Measurements from ENCODE around the gene B3GALNT2. TPM values are rescaled to one million over a fixed set of nuclear protein-coding genes. Genes with fewer than 3 reads are reported as not detected.
"Not testable (repeated sequence)": the region's sequence is repeated elsewhere in the genome, so short reads cannot be mapped to it uniquely, and the experiment has no call there.

The B3GALNT2 gene
- total RNA-seq, 1 donor from 2014 or later: 18.5 TPM

GRCh38 chr1:235460770-235461169 lies 43.5 kb downstream of the B3GALNT2 start:
- intact Hi-C loops (cut with micrococcal nuclease): no loop called here
- no peaks in the 10 kb centered on the region for H3K9me3 Mint-ChIP-seq
- H3K4me1 Mint-ChIP-seq (ENCODE audit: low read depth): peaks cover 14% of the 10 kb centered on the region

GRCh38 chr1:235457856-235458255 lies 46.4 kb downstream of the B3GALNT2 start:
- H3K36me3 Mint-ChIP-seq (ENCODE audit: low read depth); H3K27ac Mint-ChIP-seq; H3K9me3 Mint-ChIP-seq; H3K4me3 Mint-ChIP-seq; intact Hi-C loops (cut with micrococcal nuclease); H3K27me3 Mint-ChIP-seq (ENCODE audit: insufficient read depth); DNase-seq (ENCODE audit: low spot score): not testable (repeated sequence)
- H3K4me1 Mint-ChIP-seq (ENCODE audit: low read depth): peaks cover 14% of the 10 kb centered on the region

More at GRCh38 chr1:235460770-235461169, 43.5 kb downstream of the B3GALNT2 start:
- Mint-ChIP-seq H3K27me3 (ENCODE audit: insufficient read depth) (no peaks in the 10 kb centered on the region), H3K36me3 (ENCODE audit: low read depth) (peaks cover 5% of the 10 kb centered on the region), H3K4me3 (no peak overlapping the region), H3K27ac (no peak overlapping the region)
- DNase-seq (ENCODE audit: low spot score): no peak

- H3K4me1 Mint-ChIP-seq (ENCODE audit: low read depth): no peaks in the 10 kb centered on the region
- no peaks in the 10 kb centered on the region for H3K27me3 Mint-ChIP-seq (ENCODE audit: insufficient read depth)
- intact Hi-C loops (cut with micrococcal nuclease): no loop called here
- peaks cover under 1% of the 10 kb centered on the region for H3K36me3 Mint-ChIP-seq (ENCODE audit: low read depth)
- H3K9me3 Mint-ChIP-seq: no peaks in the 10 kb centered on the region
- H3K27ac Mint-ChIP-seq: no peak overlapping the region
- no peak for DNase-seq (ENCODE audit: low spot score)
- H3K4me3 Mint-ChIP-seq: no peak overlapping the region
Measured at GRCh38 chr1:235455823-235456222, 48.4 kb downstream of the B3GALNT2 start.

GRCh38 chr1:235455097-235455496 lies 49.2 kb downstream of the B3GALNT2 start:
- peaks cover 8% of the 10 kb centered on the region for H3K36me3 Mint-ChIP-seq (ENCODE audit: low read depth)
- DNase-seq (ENCODE audit: low spot score): no peak
- no peak overlapping the region for H3K4me3 Mint-ChIP-seq
- H3K27ac Mint-ChIP-seq: no peak overlapping the region
- H3K27me3 Mint-ChIP-seq (ENCODE audit: insufficient read depth): no peaks in the 10 kb centered on the region
- intact Hi-C loops (cut with micrococcal nuclease): no loop called here
- H3K9me3 Mint-ChIP-seq: no peaks in the 10 kb centered on the region
- no peaks in the 10 kb centered on the region for H3K4me1 Mint-ChIP-seq (ENCODE audit: low read depth)

GRCh38 chr1:235454021-235454420 lies 50.2 kb downstream of the B3GALNT2 start:
- peaks cover 12% of the 10 kb centered on the region for H3K36me3 Mint-ChIP-seq (ENCODE audit: low read depth)
- H3K27me3 Mint-ChIP-seq (ENCODE audit: insufficient read depth): no peaks in the 10 kb centered on the region
- no peaks in the 10 kb centered on the region for H3K4me1 Mint-ChIP-seq (ENCODE audit: low read depth)
- H3K4me3 Mint-ChIP-seq: no peak overlapping the region
- no peak for DNase-seq (ENCODE audit: low spot score)
- H3K9me3 Mint-ChIP-seq: no peaks in the 10 kb centered on the region
- H3K27ac Mint-ChIP-seq: no peak overlapping the region
- intact Hi-C loops (cut with micrococcal nuclease): no loop called here

DNA sequence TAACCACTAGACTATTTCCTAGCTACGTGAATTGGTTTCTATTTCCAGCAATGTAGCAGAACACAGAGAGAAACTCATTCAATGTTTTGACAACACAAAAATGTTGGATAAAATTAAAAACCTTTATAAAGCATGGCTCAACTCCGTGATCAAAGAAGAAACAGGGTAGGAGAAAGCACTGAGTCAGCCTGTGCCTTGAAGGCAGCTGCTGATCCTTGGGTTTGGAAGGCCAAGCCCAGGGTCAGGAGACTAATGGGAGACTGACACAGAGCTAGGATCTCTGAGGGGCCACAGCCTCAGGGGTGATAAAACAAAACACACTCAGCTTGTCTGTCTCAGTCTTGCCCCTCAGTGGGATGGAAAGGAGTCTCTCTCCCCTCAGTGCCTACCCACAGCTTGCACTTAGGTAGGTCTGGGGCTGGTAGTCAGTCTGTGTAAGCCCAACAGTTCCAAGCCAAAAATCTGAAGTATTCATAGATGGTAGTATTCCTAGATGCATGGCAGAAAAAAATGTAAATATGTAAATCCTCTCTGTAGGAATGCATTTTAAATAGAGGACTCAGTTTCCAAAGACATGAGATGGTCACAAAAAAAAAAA lies 53.3 kb downstream of the B3GALNT2 start:
- no peak for DNase-seq (ENCODE audit: low spot score)
- H3K27ac Mint-ChIP-seq: no peak overlapping the region
- no peaks in the 10 kb centered on the region for H3K27me3 Mint-ChIP-seq (ENCODE audit: insufficient read depth)
- H3K4me3 Mint-ChIP-seq: no peak overlapping the region
- H3K36me3 Mint-ChIP-seq (ENCODE audit: low read depth): peaks cover 12% of the 10 kb centered on the region
- intact Hi-C loops (cut with micrococcal nuclease): no loop called here
- no peaks in the 10 kb centered on the region for H3K4me1 Mint-ChIP-seq (ENCODE audit: low read depth)
- no peaks in the 10 kb centered on the region for H3K9me3 Mint-ChIP-seq

GRCh38 chr1:235450433-235450832 lies 53.8 kb downstream of the B3GALNT2 start:
- H3K27ac Mint-ChIP-seq: no peak overlapping the region

DNA sequence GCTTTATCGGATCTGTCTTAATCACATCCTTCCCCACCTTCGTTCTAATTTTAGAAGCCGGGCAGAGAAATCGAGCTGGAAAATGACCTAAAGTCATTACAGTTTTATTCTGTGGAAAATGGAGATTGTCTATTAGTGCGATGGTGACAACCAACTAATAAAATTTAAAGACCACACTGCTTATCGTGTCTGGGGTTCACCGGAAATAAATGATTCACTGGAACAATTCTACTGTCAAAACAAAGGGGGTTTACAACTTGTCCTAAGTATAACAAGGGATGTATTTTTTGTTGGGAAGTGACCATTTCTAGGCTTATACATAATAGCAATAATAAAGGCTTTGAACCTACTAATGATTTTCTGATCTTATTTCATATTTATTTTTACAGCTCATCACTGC lies 55.6 kb downstream of the B3GALNT2 start:
- H3K27me3 Mint-ChIP-seq (ENCODE audit: insufficient read depth): no peaks in the 10 kb centered on the region
- H3K27ac Mint-ChIP-seq: no peak overlapping the region
- no peaks in the 10 kb centered on the region for H3K4me1 Mint-ChIP-seq (ENCODE audit: low read depth)
- DNase-seq (ENCODE audit: low spot score): no peak
- no peaks in the 10 kb centered on the region for H3K9me3 Mint-ChIP-seq
- H3K4me3 Mint-ChIP-seq: no peak overlapping the region
- intact Hi-C loops (cut with micrococcal nuclease): no loop called here
- H3K36me3 Mint-ChIP-seq (ENCODE audit: low read depth): peaks cover 21% of the 10 kb centered on the region

More at GRCh38 chr1:235450433-235450832, 53.8 kb downstream of the B3GALNT2 start:
- intact Hi-C loops (cut with micrococcal nuclease): no loop called here
- Mint-ChIP-seq H3K4me1 (ENCODE audit: low read depth) (no peaks in the 10 kb centered on the region), H3K36me3 (ENCODE audit: low read depth) (peaks cover 15% of the 10 kb centered on the region), H3K9me3 (no peaks in the 10 kb centered on the region), H3K27me3 (ENCODE audit: insufficient read depth) (no peaks in the 10 kb centered on the region), H3K4me3 (no peak overlapping the region)
- DNase-seq (ENCODE audit: low spot score): no peak

DNA sequence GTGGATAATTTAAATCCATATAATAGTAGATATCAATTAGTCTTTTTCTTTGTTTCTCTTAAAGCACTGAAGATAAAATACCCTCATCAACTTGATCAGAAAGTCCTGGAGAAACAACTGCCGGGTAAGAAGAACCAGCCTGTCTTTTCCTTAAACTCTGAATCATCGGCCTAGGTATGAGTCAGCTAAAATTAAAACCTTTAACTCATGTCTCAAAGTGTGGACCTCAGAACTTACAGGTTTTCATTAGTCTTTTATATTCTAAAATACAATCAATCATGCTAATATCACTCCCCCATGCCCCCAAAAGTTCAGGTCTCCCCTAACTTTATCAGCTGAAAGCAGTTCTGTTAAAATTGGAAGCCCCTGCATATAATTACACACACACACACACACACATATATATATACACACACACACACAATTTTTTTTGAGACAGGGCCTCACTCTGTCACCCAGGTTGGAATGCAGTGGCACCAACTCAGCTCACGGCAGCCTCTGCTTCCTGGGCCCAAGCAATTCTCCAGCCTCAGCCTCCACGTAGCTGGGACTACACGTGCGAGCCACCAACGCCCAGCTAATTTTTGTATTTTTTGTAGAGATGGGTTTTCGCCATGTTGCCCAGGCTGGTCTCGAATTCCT lies 61.3 kb downstream of the B3GALNT2 start:
- H3K36me3 Mint-ChIP-seq (ENCODE audit: low read depth): peaks cover 28% of the 10 kb centered on the region
- H3K9me3 Mint-ChIP-seq: no peaks in the 10 kb centered on the region
- H3K4me3 Mint-ChIP-seq: no peak overlapping the region
- no peak overlapping the region for H3K27ac Mint-ChIP-seq
- DNase-seq (ENCODE audit: low spot score): no peak
- no peaks in the 10 kb centered on the region for H3K4me1 Mint-ChIP-seq (ENCODE audit: low read depth)
- intact Hi-C loops (cut with micrococcal nuclease): no loop called here
- no peaks in the 10 kb centered on the region for H3K27me3 Mint-ChIP-seq (ENCODE audit: insufficient read depth)

DNA sequence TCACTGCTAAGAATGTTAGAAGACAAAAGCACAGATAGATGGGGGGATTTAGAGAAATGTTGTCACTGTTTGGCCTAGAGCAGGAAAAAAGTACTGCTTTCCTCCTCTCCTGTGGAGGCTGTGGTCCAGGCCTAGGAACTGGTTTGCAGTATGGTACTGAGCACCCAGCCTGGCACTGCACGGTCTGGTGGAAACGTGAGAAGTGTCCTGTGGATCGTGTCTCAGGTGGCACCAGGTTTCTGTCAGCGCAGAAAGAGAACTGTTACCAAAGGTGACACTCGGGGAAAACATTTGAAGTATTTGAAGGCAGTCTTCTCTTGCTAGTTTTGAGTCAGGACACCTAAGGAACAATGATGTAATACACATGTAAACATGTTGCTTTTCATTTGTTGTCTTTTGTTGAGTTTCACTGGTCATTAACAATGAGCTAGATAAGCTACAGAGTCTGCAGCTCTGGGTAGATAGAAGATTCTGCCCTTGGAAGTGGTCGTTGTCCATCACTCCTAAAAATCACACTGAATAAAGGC lies 63.0 kb downstream of the B3GALNT2 start:
- DNase-seq (ENCODE audit: low spot score): no peak
- Mint-ChIP-seq H3K4me3 (no peak overlapping the region), H3K9me3 (no peaks in the 10 kb centered on the region), H3K27ac (no peak overlapping the region), H3K36me3 (ENCODE audit: low read depth) (peaks cover 37% of the 10 kb centered on the region), H3K4me1 (ENCODE audit: low read depth) (no peaks in the 10 kb centered on the region), H3K27me3 (ENCODE audit: insufficient read depth) (no peaks in the 10 kb centered on the region)
- intact Hi-C loops (cut with micrococcal nuclease): no loop called here

GRCh38 chr1:235434001-235434400 lies 70.3 kb downstream of the B3GALNT2 start:
- no peak for DNase-seq (ENCODE audit: low spot score)
- H3K36me3 Mint-ChIP-seq (ENCODE audit: low read depth): peaks cover 17% of the 10 kb centered on the region
- no peaks in the 10 kb centered on the region for H3K27me3 Mint-ChIP-seq (ENCODE audit: insufficient read depth)
- H3K9me3 Mint-ChIP-seq: no peaks in the 10 kb centered on the region
- H3K4me1 Mint-ChIP-seq (ENCODE audit: low read depth): no peaks in the 10 kb centered on the region
- no peak overlapping the region for H3K4me3 Mint-ChIP-seq
- intact Hi-C loops (cut with micrococcal nuclease): no loop called here
- no peak overlapping the region for H3K27ac Mint-ChIP-seq

- Mint-ChIP-seq H3K36me3 (ENCODE audit: low read depth) (peaks cover 5% of the 10 kb centered on the region), H3K4me1 (ENCODE audit: low read depth) (no peaks in the 10 kb centered on the region), H3K27me3 (ENCODE audit: insufficient read depth) (no peaks in the 10 kb centered on the region), H3K27ac (no peak overlapping the region), H3K9me3 (no peaks in the 10 kb centered on the region), H3K4me3 (no peak overlapping the region)
- intact Hi-C loops (cut with micrococcal nuclease): no loop called here
- no peak for DNase-seq (ENCODE audit: low spot score)
Measured at GRCh38 chr1:235430991-235431390, 73.3 kb downstream of the B3GALNT2 start.

- H3K9me3 Mint-ChIP-seq: no peaks in the 10 kb centered on the region
- no peak overlapping the region for H3K27ac Mint-ChIP-seq
- no peaks in the 10 kb centered on the region for H3K27me3 Mint-ChIP-seq (ENCODE audit: insufficient read depth)
- H3K36me3 Mint-ChIP-seq (ENCODE audit: low read depth): peaks cover 5% of the 10 kb centered on the region
- H3K4me1 Mint-ChIP-seq (ENCODE audit: low read depth): peaks cover under 1% of the 10 kb centered on the region
- no peak for DNase-seq (ENCODE audit: low spot score)
- intact Hi-C loops (cut with micrococcal nuclease): no loop called here
- H3K4me3 Mint-ChIP-seq: no peak overlapping the region
Measured at GRCh38 chr1:235429143-235429542, 75.1 kb downstream of the B3GALNT2 start.
